ENCODE results near the gene CSF2RB.

Gene CSF2RB

DNA sequence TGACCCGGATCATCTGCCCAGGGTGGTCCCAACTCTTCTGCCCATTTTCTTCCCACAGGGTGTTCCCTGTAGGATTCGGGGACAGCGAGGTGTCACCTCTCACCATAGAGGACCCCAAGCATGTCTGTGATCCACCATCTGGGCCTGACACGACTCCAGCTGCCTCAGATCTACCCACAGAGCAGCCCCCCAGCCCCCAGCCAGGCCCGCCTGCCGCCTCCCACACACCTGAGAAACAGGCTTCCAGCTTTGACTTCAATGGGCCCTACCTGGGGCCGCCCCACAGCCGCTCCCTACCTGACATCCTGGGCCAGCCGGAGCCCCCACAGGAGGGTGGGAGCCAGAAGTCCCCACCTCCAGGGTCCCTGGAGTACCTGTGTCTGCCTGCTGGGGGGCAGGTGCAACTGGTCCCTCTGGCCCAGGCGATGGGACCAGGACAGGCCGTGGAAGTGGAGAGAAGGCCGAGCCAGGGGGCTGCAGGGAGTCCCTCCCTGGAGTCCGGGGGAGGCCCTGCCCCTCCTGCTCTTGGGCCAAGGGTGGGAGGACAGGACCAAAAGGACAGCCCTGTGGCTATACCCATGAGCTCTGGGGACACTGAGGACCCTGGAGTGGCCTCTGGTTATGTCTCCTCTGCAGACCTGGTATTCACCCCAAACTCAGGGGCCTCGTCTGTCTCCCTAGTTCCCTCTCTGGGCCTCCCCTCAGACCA lies 24.0 kb downstream of the CSF2RB start:
- no peak for DNase-seq

DNA sequence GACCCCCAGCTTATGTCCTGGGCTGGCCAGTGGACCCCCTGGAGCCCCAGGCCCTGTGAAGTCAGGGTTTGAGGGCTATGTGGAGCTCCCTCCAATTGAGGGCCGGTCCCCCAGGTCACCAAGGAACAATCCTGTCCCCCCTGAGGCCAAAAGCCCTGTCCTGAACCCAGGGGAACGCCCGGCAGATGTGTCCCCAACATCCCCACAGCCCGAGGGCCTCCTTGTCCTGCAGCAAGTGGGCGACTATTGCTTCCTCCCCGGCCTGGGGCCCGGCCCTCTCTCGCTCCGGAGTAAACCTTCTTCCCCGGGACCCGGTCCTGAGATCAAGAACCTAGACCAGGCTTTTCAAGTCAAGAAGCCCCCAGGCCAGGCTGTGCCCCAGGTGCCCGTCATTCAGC lies 24.6 kb downstream of the CSF2RB start:
- DNase-seq, result no peak

DNA sequence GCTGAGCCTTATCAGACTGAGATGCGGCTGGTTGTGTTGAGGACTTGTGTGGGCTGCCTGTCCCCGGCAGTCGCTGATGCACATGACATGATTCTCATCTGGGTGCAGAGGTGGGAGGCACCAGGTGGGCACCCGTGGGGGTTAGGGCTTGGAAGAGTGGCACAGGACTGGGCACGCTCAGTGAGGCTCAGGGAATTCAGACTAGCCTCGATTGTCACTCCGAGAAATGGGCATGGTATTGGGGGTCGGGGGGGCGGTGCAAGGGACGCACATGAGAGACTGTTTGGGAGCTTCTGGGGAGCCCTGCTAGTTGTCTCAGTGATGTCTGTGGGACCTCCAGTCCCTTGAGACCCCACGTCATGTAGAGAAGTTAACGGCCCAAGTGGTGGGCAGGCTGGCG lies 25.5 kb downstream of the CSF2RB start:
- DNase-seq, result no peak

DNA sequence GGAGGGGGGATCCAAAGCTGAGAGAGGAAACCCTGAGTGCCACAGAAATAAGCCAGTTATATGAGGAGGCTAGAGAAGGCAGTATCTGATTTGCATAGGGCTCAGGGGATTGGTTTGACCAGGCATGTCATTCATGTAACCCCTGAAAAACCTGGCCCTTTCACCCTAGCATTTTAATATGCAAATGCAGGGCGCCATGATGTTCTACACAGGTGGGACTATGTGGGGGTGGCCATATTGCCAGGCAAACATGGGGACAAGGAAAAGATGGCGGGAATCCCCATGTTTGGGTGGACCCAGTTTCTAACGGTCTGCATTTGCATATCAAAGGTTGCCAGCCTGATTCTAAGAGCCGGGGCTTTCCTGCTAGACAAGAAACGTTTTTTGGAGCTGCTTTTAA lies 27.2 kb downstream of the CSF2RB start:
- DNase-seq, result no peak

DNA sequence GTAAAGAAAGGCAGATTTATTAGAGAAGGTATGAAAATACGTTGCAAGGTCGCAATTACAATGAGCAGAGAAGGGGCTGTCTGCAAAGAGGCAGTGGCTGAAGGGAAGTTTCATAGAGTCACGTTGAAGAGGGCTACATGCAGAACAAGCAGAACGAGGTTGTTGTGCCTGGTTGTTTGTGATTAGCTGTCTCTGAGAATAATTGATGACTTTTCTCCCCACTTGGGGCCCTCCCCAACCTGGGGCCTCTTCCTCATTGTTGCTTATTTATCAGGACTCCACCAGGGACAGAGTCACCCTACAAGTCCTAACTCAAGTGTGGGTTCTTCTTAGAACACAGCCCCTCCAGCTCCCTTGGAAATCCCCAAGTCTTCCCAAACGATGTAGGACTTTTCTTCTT lies 29.1 kb downstream of the CSF2RB start:
- no peak for DNase-seq

DNA sequence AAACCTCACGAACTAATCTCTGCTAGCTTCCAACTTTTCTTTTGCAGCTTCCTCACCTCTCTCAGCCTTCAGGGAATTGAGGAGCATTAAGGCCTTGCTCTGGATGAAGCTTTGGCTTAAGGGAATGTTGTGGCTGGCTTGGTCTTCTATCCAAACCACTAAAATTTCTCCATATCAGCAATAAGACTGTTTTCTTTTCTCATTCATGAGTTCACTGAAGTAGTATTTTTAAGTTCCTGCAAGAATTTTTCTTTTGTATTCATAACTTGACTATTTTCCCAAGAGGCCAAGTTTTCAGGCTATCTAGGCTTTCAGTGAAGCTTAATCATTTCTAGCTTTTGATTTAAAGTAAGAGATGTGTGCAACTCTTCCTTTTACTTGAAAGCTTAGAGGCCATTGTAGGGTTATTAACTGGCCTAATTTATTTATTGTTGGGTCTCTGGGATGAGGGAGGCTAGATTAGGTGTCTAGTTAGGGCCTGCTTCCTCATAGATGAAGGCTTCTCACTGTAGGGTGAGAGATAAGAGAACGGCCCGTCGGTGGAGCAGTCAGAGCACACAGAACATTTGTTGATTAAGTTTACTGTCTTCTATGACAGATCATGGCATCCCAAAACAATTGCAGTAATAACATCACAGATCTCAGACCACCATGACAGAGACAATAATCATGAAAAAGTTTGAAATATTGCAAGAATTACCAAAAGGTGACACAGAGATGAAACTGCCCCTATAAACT lies 33.2 kb downstream of the CSF2RB start:
- no peak for DNase-seq

DNA sequence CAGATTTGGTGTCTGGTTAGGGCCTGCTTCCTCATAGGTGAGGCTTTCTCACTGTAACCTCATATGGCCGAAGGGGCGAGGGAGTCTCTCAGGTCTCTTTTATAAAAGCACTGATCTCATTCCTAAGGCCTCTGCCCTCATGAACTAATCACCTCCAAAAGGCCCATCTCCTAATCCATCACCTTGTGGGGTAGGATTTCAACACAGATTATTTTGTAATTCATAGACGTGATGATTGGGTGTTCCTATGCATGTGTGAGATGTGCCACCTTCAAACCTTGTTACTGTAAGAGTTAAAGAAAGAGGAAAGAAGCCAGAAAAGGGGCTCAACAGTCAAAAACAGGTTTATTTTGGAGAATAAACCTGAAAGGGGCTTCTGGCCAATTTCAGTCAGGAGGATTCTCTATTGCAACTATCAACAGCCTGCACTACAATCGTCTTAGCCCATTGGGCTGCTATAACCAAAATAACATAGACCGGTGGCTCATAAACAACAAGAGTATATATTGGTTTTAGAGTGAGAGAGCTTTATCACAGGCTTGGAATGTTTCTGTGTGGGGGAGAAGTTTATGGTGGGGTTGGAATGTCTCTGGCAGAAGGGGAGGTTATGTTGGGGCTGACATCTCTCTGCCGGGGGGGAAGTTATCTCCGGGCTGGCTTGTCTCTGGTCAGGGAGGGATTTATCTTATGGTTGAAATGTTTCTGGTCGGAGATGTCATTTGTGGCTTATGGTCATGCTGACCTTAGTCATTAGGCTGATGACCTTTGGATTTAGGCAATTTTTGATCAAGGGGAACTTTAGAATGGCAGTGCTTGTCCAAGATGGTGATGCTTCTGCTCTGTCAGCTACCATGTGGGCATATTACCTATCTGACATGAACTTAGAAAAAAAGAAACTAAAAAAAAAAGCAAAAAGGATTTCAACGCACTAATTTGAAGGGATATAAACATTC lies 35.1 kb downstream of the CSF2RB start:
- DNase-seq, result no peak

DNA sequence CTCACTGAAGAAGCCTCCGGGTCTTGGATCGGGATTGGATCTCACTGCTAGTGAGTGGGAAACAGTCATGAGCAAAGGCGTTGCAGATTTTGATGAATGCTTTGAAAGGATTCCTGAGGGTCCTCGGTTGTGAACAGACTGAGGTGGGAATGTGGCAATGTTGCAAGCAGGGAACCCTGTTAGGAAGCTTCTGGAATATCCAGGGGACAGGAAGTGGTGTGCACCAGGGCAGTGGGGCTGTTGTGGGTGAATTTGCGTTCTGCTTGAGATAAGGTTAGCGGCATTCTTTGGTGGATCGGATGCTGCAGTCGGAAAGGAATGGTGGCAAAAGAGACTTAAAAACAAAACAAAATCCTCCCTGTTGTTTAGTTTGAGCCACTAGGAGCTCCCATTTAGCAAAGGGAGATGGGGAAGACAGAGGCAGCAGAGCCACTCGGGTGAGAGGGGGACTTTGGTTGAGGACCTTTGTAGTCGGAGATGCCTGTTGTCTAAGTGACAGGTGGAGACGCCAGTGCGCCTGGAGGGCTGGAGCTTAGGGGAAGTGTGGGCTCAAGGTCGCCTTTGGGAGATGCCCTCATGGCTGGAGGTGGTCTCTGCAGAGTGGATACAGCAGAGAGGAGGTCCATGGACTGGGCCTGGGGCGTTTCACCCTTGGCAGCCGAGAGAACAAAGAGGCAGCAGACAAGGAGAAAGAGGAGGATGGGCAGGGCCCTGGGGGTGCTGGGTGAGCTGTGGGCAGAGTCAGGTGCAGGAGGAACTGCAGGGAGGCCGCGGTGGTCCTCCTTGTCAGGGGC lies 37.6 kb downstream of the CSF2RB start:
- DNase-seq, result no peak

DNA sequence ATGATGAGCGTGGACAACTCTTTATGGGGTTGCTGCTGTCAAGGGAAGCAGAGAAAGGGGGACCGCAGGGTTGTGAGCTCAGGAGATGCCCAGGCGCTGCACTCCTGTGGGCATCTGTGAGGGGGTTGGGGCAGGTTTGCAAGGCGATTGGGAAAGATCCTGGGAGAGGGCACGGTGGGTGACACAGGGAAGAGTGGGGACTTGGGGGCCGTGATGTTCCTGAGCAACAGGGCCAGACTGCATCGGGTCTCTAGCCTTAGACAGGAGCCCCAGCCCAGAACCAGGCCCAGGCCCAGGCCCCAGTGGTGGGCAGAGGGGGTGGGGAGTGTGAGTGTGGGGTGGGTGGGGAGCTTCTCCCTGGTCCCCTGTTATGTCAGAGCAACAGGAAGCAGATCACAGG lies 38.3 kb downstream of the CSF2RB start:
- DNase-seq, result no peak

DNA sequence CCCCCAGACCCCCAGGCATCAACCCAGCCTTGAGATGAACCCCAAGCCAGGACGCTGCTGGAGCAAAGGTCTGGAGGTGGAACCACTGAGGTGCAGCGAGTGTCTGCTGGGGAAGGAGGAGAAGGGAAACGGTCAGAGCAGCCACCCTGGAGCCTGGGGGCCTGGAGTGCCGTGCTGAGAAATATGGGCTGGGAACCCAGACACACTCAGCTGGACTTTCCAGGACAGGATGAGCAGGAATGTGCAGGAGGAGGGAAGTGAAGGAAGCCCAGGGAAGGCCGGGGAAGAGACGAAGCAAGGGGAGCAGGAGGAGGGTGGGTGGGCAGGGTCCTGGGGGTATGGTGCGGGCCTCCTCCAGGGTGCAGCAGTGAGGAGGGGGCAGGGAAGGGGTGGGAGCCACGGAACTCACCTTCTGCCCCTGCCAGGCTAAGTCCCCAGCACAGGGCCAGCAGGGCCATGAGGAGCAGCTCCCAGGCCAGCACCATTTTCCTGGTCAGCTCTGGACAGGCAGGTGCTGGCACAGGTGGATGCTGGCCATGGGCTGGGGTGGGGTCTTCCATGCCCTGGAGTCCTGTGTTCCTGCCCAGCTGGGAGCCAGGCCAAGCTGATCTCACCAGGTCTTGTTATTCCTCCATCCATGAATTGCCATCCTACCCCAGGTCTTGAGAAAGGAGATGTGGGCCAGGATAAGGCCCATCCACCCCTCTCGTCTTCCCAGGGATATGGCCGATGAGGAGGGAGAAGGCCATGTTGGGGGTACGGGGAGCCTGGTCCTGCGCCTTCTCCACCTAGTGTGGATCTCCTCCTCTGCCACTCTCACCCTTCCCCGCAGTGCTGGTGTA lies 40.0 kb downstream of the CSF2RB start:
- no peak for DNase-seq

DNA sequence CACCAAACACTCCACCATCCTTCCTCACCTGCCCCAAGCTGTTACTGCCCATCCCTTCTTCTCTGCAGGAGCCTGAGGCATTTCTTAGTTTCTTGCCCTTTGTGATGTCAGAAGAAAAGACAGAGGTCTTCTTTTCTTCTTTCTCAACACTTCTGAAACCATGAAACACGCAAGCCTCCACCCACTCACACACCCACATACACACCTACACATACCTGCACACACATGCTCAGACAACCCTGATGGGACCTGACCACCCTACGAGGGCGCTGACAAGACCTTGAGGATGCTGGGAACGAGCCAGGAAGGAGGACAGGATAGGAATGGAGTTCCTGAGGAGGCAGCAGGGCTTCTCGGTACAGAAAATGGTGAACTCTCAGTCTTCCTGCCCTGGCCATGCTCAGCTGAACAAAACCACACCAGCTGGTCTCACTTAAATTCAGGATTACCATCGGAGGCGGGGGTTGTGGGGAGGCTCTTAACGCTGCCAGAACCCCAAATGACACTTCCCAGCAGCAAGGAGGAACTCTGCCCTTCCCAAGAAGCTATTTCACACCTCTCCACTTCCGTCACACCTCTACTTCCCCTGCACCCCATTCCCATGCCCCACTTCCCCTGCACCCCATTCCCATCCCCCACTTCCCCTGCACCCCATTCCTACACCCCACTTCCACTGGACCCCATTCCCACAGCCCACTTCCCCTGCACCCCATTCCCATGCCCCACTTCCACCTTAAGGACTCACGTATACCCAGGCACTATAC lies 41.0 kb downstream of the CSF2RB start:
- DNase-seq, result no peak

DNA sequence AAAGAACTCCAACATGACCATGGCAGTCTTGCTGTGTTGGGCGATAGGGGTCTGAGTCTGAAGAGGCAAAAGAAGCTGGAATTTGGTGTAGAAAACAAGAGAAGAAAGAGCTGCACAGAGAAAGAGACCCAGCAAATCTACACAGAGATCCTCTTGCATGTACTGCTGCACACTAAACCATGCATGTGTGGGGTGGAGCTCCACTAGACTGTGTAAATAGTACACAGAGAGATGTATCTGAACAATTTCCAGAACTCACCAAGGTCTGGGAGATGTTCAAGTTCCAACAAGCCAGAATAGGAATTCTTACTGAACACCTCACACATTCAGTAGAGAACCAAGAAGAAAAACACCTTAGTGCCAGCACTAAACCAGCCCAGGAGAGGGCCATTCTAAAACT lies 42.3 kb downstream of the CSF2RB start:
- DNase-seq, result no peak

DNA sequence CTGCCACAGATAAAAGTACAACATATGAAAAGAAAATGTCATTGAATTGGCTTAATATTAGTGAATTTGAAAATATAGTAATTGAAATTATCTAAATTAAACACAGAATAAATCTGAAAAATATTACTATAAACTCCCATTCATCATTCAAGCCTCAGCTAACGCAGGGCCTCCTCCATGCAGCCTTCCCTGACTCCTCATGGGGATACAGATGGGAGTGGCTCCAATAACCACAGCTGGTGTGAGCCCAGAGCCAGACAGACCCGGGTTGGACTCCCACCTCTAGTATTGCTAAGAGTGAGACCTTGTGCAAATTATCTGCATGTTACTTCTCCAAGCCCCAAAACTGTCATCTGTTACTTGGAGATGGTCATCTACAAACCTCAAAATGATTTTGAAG lies 44.9 kb downstream of the CSF2RB start:
- DNase-seq, result no peak

DNA sequence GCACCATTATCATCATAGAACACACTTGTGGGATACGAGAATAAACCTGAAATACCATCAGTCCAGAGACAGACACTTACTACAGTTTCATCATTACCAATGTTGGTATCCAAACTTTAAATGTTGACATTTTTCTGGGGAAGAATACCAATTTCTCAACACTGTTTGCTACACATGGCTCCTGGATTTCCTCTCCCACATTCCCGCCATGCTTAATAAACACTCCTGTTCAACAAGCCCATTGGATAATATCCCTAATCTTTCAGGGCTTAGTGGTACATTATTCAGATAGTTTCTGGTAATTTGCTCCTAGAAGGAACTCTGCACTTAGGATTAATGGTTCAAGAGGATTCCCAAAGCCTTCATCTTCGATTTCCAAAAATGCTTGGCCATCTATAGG lies 48.2 kb downstream of the CSF2RB start:
- DNase-seq, result no peak

DNA sequence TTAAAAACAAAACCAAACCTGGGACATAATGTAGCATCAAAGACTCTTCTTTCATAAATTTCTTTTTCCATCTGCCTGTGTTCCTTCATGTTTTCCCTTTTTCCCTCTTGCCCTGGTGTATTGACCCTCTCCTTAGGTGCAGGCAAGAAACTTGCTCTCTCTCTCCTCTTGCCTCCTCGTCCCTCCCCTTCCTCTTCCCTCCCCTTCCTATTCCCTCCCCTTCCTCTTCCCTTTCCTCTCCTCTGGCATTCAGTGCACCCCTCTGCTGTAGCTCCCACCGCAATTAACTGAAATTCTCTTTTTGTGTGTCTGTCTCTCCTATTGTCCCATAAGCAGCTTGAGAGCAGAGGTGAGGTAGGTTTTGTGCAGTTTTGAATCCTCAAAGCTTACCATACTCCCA lies 49.9 kb downstream of the CSF2RB start:
- no peak for DNase-seq

DNA sequence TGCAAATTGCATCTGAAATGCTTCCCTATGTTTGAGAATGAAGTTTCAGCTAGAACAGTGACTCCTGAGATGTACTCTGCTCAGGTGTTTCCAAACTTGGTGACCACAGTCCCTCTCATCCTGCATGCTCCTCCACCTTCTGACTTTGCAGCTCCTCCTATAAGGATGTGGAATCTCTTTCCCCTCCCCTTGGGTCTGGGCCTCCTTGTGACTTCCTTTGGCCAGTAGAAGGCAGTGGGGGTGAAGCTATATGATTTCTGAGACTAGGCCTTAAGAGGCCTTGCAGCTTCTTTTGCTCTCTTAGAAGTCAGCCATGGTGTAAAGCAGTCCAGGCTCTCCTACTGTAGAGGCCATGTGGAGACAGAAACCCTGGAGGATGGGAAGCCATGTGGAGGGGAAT lies 50.7 kb downstream of the CSF2RB start:
- no peak for DNase-seq

DNA sequence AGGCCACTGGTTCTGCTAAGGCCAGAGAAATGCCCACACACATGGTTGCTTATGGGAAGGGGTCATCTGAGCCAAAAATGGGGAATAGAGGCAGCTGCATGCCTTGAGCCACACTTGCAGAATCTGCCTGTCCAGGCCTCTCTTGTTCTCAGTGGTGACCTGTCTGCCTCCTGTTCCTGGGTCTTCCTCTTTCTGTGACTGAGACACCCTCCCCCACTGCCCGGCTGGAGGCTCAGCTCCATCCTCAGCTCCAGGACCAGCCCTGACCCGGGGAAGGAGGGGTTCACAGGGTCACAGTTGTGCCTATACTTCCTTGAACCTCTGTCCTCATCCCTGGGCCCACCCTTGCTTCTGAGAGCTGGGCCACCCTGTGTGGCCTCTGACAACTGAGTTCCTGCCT lies 52.3 kb downstream of the CSF2RB start:
- no peak for DNase-seq

DNA sequence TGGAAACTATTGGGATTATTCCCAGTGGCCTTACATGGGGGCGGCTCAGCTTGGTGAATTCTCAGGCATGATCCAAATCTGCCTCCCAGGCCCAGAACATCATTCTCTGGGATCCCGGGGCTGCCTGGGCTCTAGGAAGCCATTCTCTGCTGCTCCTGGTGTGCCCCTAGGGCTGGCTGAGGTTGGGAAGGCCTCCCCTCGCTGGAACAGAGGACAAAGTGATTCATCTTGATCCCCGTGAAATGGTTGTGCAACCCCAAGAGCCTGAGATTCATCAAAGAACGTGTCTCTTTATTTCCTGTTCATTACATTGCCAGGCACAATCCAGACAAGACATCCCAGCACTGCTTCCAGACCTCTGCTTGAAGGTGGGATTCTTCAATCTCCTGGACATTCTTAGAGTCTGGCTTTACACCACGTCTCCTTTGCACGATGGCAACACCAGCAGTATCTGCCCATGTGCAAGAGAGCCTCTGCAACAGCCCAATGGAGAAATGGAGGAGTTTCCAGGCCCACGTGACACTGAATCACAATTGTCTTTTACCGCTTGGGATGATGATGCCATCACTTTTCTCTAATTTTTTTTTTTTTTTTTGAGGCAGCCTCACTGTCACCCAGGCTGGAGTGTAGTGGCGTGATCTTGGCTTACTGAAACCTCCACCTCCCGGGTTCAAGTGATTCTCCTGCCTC lies 53.6 kb downstream of the CSF2RB start:
- DNase-seq, result no peak

DNA sequence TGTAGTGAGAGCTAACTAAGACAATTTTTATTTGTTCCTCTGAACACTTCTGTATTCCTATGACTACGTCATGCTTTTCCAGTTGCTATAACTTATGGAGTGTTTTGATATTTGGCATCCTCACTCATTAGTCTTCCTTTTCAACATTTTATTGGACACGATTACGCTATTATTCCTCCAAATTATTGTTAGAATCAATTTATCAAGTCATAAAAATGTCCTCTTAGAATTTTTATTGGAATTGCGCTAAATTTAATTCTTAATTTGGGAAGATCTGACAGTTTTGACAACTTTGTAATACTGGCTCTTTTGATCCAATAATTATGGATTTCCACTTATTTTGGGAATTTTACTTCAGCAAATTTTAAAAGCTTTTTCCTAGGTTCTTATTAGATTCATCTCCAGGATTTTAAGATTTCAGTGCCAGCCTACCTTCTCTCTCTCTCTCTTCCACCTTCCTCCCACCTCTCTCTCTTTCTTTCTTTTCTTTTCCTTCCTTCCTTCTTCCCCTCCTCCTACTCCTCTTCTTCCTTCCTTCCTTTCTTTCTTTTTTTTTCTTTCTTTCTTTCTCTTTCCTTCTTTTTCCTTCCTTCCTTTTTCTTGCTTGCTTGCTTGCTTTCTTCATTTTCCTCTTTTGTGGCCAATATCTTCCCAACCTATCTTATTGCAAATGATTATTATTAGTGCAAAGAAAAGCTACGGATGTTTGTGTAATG lies 55.0 kb downstream of the CSF2RB start:
- DNase-seq, result no peak
